Left cardiac atrium (tissue), 4 donors: ENCODE results near the gene FBXO3. TPM values are rescaled to one million over a fixed set of nuclear protein-coding genes. Genes with fewer than 3 reads are reported as not detected.
A peak's percentile ranks its signal among the peaks of the same experiment; 100 is the strongest.
"Not testable (repeated sequence)": the region's sequence is repeated elsewhere in the genome, so short reads cannot be mapped to it uniquely, and the experiment has no call there.

Source experiments
- ATAC-seq, 2 donors: fragments of 200-7000 bp; cut with Tn5 transposase; one replicate each; pipeline ENCODE4 v1.9.1; 2020; ENCODE audit warnings: mild to moderate bottlenecking in 2 of 2, moderate library complexity in 2 of 2
- DNase-seq: peaks from one replicate; pipeline ENCODE4 v3.0.0-alpha.2; 2020
- intact Hi-C, 2 donors: fragments of 100-400 bp; cut with DNase I; formaldehyde crosslinking; loops; one replicate each; pipeline versions ENCODE4 v1.14.1 to v1.15.1; 2022 to 2023
- long read RNA-seq: library from polyadenylated mRNA; unstranded; transcript quantifications from one replicate; pipeline ENCODE4 v2.0.0, GENCODE V29; 2021
- total RNA-seq, 2 donors: library from RNA; stranded (reverse); fragmentation: NEBNext Ultra II Directional; extraction: Animal tissue kit (Norgen Biotek cat#: 25700); gene quantifications; one replicate each; pipeline ENCODE4 v1.2.1, GENCODE V29; 2021
- donor health status: DM: no; HTN: yes; CAD: no.
- donor health status: DM: no; HTN: yes; CAD: no; lungs with severe emphysema.
- donor health status: DM: yes; HTN: yes; CAD: no.
- donor health status: Dilated cardiomyopathy.

The FBXO3 gene
- total RNA-seq = 10 to 100 TPM; 30.5 to 31.8 TPM
- long read RNA-seq, transcript FBXO3-201 (11 exons, 2,397 nt) = major isoform, 82 of 89 reads
- long read RNA-seq, partial matches to known transcripts = 2 of 89 reads
- long read RNA-seq, other reads (novel, unspliced or antisense) = 3 of 89 reads

DNA sequence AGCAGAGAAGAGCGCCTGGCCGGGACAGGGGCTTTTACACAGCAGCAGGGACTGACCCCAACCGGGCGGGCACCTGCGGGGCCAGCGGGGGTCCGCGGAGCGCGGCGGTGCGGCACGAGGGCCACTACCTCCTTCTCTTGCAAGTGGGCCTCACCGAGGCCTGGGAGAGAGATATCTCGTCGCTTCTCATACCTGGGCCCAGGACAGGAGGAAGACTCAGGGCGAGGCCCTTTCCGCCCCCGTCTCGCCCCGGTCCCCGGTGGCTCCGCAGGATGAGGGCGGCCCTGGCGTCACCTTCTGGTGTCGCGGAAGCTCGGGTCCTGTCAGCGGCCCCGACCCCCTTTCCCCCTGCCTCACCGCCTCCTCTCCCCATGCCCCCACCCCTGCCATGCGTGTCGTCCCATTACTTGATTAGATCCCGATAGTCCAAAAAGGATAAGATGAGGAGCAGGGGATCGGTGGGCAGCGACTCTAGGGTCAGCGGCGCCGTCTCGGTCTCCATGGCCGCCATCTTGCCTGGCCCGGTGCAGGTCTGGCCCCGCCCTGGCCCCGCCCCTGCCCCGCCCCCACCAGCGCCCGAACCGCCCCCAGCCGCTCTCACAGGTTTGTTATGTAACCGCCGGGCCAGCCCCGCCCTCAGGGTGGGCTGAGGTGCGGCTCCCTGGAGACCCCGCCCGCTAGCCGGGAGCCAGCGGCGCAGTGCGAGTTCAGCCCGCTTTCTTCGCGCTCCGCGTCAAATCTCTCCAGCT, at the start of gene FBXO3:
Gene FBXO3 (minus strand): TSS at position 534 of the 749 bp plus-strand sequence. CDS start 23 bp downstream, at position 511.
- ATAC-seq = peak; percentile 97 to 98
- intact Hi-C loops = no loop called here

DNA sequence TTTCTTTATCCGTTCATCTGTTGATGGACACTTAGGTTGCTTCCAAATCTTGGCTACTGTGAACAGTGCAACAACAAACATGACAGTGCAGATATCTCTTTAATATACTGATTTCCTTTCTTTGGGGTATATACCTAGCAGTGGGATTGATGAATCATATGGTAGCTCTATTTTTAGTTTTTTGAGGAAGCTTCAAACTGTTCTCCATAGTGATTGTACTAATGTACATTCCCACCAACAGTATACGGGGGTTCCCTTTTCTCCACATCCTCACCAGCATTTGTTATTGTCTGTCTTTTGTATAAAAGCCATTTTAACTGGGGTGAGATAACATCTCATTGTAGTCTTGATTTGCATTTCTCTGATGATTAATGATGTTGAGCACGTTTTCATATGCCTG, 48.7 kb upstream of the FBXO3 start:
- ATAC-seq, intact Hi-C loops, DNase-seq: not testable (repeated sequence)

More for the DNA sequence above, at the start of gene FBXO3:
- DNase-seq = peak; percentile 91

GRCh38 chr11:33819278-33820035, 45.1 kb upstream of the FBXO3 start:
- intact Hi-C loops = no loop called here
- no peak for DNase-seq
- ATAC-seq = no peak

GRCh38 chr11:33808228-33808828, 34.0 kb upstream of the FBXO3 start:
- peak; percentile 86 for DNase-seq
- intact Hi-C loops = no loop called here
- peak; percentile 91 to 94 for ATAC-seq

DNA sequence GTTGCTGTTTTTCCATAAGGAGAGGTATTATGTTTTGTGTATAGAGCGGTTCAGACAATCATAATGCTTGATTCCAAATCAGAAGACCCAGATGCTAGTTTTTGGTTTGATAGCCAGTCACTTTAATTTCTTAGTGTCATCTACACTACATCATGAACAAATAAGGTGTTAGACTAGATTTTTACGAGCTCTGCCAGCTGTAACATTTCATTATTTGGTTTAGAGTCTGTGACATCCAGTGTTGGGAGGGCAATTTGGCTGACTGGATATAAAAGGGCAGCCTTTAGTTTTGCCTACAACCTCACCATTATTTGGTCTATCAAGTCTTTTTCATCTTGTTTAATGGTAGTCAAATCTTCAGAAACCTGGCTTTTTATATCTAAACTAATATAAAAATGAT, 30.2 kb upstream of the FBXO3 start:
- DNase-seq (no peak), ATAC-seq (no peak)
- intact Hi-C loops = no loop called here

- ATAC-seq (peak; percentile 91 to 96), DNase-seq (peak; percentile 50)
- intact Hi-C loops = no loop called here
These were observed 28.1 kb upstream of the FBXO3 start for GRCh38 chr11:33802194-33802950.

GRCh38 chr11:33801821-33802193, 27.5 kb upstream of the FBXO3 start:
- no peak for ATAC-seq

GRCh38 chr11:33797879-33798278, 23.6 kb upstream of the FBXO3 start:
- DNase-seq = no peak
- intact Hi-C loops = no loop called here
- ATAC-seq = no peak

More at GRCh38 chr11:33801821-33802193, 27.5 kb upstream of the FBXO3 start:
- no peak for DNase-seq
- intact Hi-C loops = no loop called here

- ATAC-seq (peak in 1 of 2 donors; percentile 41), DNase-seq (no peak)
- intact Hi-C loops = no loop called here
These were observed 15.7 kb upstream of the FBXO3 start for GRCh38 chr11:33790040-33790439.

DNA sequence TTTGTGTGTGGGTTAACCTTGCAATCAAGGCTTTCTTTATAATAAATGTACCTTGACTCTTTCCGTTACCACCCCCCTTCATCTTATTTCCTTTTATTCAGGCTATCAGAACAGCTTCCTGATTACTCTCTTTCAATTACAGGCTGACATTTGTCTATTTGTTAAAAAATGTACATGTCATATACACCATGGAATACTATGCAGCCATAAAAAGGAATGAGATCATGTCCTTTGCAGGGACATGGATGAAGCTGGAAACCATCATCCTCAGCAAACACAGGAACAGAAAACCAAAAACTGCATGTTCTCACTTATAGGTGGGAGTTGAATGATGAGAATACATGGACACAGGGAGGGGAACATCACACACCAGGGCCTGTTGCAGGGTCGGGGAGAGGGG, 13.8 kb upstream of the FBXO3 start:
- intact Hi-C loops, DNase-seq, ATAC-seq: not testable (repeated sequence)

- intact Hi-C loops = no loop called here
- ATAC-seq = no peak
- DNase-seq = no peak
These were observed 12.8 kb upstream of the FBXO3 start for GRCh38 chr11:33787076-33787475.

DNA sequence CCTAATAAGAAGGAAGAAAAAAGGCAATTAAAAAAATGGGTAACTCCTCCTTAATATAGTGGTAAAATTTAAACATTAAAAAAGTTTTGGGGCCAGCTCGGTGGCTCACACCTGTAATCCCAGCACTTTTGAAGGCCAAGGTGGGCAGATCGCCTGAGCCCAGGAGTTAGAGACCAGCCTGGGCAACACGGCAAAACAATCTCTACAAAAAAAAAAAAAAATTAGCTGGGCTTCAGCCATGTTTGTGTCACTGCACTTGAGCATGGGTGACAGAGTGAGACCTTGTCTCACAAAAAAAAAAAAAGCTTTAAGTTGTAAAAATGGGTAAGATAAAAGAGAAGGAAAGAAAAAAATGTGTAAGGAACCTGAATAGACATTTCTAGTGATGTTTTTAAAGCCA, 11.3 kb upstream of the FBXO3 start:
- intact Hi-C loops = no loop called here
- ATAC-seq (no peak), DNase-seq (no peak)

- ATAC-seq = peak; percentile 80
- intact Hi-C loops = no loop called here
- DNase-seq = no peak
These were observed 5.7 kb upstream of the FBXO3 start for GRCh38 chr11:33779849-33780528.

GRCh38 chr11:33778675-33779074, 4.4 kb upstream of the FBXO3 start:
- intact Hi-C loops = no loop called here
- ATAC-seq (no peak), DNase-seq (no peak)

GRCh38 chr11:33777906-33778305, 3.6 kb upstream of the FBXO3 start:
- no peak for ATAC-seq
- DNase-seq = no peak
- intact Hi-C loops = no loop called here

- ATAC-seq (no peak), DNase-seq (no peak)
- intact Hi-C loops = no loop called here
These were observed 1.6 kb upstream of the FBXO3 start for GRCh38 chr11:33775832-33776470.

- intact Hi-C loops = no loop called here
- DNase-seq (no peak), ATAC-seq (no peak)
These were observed 1.1 kb upstream of the FBXO3 start for GRCh38 chr11:33775467-33775807.

DNA sequence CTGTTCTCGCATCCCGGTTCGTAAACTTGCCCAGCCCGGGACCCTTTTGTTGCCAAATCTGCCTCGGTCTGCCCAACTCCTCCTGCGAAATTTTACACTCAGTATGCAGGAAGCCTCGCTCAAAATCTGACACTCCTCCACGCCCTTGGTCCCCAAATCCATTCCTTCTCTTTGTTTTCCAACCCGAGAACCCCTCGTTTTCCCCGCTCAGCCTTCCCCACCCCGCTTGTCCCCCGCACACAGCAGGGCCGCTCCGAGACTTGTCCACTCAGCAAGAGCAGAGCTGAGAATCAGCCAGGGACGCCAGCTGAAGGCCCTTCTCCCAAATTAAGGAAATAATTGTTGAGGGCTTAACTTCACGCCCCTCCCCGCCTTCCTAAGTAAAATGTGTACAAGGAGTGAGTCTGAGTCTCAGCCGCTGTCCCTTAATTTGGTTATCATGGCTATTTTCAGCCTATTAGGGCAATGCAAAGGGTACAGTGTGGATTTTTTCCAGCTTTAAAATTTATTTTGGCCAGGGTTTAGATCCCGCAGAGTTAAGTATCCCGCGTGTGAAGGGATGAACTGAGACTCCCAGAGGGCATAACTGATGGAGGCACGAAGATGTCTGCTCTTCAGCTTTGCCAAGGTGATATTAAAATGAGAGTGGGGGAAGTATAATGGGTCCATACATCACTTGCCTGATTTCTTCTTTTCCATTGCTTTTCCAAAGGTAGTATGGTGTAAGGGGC, 581 bp upstream of the FBXO3 start:
- ATAC-seq = peak; percentile 21 to 29
- intact Hi-C loops = no loop called here
- DNase-seq = no peak
